ENCODE results near the gene FCN2.

The FCN2 gene

DNA sequence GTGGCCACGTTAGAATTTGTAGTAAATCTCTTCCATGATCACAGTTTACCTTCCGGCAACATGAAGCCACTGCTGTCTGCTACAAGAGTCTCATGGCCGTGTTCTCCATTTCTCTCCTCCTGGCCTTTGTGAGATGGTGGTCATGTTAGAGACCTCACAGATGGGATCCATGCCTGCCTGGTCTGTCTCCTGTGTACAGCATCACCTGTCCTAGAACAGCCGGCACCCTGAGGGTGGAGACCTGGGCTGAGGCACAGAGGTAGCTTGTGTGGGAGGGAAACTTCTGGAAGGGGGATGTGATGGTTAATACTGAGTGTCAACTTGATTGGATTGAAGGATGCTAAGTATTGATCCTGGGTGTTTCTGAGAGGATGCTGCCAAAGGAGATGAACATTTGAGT, 3.1 kb upstream of the FCN2 start:
- H3K9me3 ChIP-seq (ENCODE audit: insufficient read depth, low read depth, low read length): no peaks in the 10 kb centered on the region
- H2BK12ac ChIP-seq (ENCODE audit: low read length): no peak overlapping the region
- no peaks in the 10 kb centered on the region for H3K79me2 ChIP-seq (ENCODE audit: control insufficient read depth, insufficient read depth, low read length, poor library complexity)

GRCh38 chr9:134879664-134880483, 736 bp upstream of the FCN2 start:
- WGBS (ENCODE audit: extremely low coverage, insufficient coverage, insufficient read length): no CpG with 5 or more reads among the region's 13 CpGs
- Histone ChIP-seq H4K91ac (ENCODE audit: low read depth, low read length) (no peak overlapping the region), H3K9me3 (ENCODE audit: insufficient read depth, low read depth, low read length) (no peaks in the 10 kb centered on the region), H4K8ac (ENCODE audit: low read depth, low read length) (no peak overlapping the region), H3K27me3 (ENCODE audit: insufficient read depth, low read length) (no peaks in the 10 kb centered on the region), H3K4me3 (ENCODE audit: low read depth, low read length) (no peak overlapping the region), H3K18ac (ENCODE audit: low read length) (no peak overlapping the region), H3K79me2 (ENCODE audit: control insufficient read depth, insufficient read depth, low read length, poor library complexity) (no peaks in the 10 kb centered on the region), H3K79me1 (ENCODE audit: low read length) (no peaks in the 10 kb centered on the region), H3K14ac (ENCODE audit: low read length) (no peak overlapping the region), H2BK5ac (ENCODE audit: low read depth, low read length, poor library complexity) (no peak overlapping the region), H2AK5ac (ENCODE audit: low read length) (no peak overlapping the region), H3K4me1 (ENCODE audit: control insufficient read depth in 1 of 2, insufficient read depth in 2 of 2, low read length in 2 of 2) (no peaks in the 10 kb centered on the region), H3K36me3 (ENCODE audit: control insufficient read depth in 1 of 2, insufficient read depth in 2 of 2, low read length in 2 of 2) (no peaks in the 10 kb centered on the region), H3K23ac (ENCODE audit: low read length) (no peak overlapping the region), H3K27ac (ENCODE audit: low read depth, low read length) (no peak overlapping the region), H2BK120ac (ENCODE audit: insufficient read depth, low read length, poor library complexity) (no peak overlapping the region), H3K4me2 (ENCODE audit: low read length) (no peak overlapping the region), H3K4ac (ENCODE audit: low read depth, low read length) (no peak overlapping the region), H2AFZ (ENCODE audit: insufficient read depth, low read length, poor library complexity) (no peak overlapping the region), H4K12ac (ENCODE audit: low read depth, low read length) (no peak overlapping the region), H2BK12ac (ENCODE audit: low read length) (no peak overlapping the region), H3K9ac (ENCODE audit: low read length) (no peak overlapping the region)
- no peak for DNase-seq

More for the DNA sequence above, 3.1 kb upstream of the FCN2 start:
- no peak overlapping the region for H4K8ac ChIP-seq (ENCODE audit: low read depth, low read length)
- no peak overlapping the region for H2AK5ac ChIP-seq (ENCODE audit: low read length)
- no peak overlapping the region for H2BK120ac ChIP-seq (ENCODE audit: insufficient read depth, low read length, poor library complexity)
- no peak overlapping the region for H3K4me2 ChIP-seq (ENCODE audit: low read length)
- H3K27ac ChIP-seq (ENCODE audit: low read depth, low read length): no peak overlapping the region
- no peaks in the 10 kb centered on the region for H3K4me1 ChIP-seq (ENCODE audit: control insufficient read depth in 1 of 2, insufficient read depth in 2 of 2, low read length in 2 of 2)
- H4K91ac ChIP-seq (ENCODE audit: low read depth, low read length): no peak overlapping the region
- no peak overlapping the region for H3K4ac ChIP-seq (ENCODE audit: low read depth, low read length)
- H3K23ac ChIP-seq (ENCODE audit: low read length): no peak overlapping the region
- no peak overlapping the region for H2BK5ac ChIP-seq (ENCODE audit: low read depth, low read length, poor library complexity)
- H3K9ac ChIP-seq (ENCODE audit: low read length): no peak overlapping the region
- H3K14ac ChIP-seq (ENCODE audit: low read length): no peak overlapping the region
- H3K36me3 ChIP-seq (ENCODE audit: control insufficient read depth in 1 of 2, insufficient read depth in 2 of 2, low read length in 2 of 2): no peaks in the 10 kb centered on the region
- no peak overlapping the region for H4K12ac ChIP-seq (ENCODE audit: low read depth, low read length)
- H3K4me3 ChIP-seq (ENCODE audit: low read depth, low read length): no peak overlapping the region
- H3K18ac ChIP-seq (ENCODE audit: low read length): no peak overlapping the region
- WGBS (ENCODE audit: extremely low coverage, insufficient coverage, insufficient read length): no CpG with 5 or more reads among the region's 4 CpGs
- no peak overlapping the region for H2AFZ ChIP-seq (ENCODE audit: insufficient read depth, low read length, poor library complexity)
- H3K79me1 ChIP-seq (ENCODE audit: low read length): no peaks in the 10 kb centered on the region
- no peak for DNase-seq
- no peaks in the 10 kb centered on the region for H3K27me3 ChIP-seq (ENCODE audit: insufficient read depth, low read length)

- Histone ChIP-seq H3K36me3 (ENCODE audit: control insufficient read depth in 1 of 2, insufficient read depth in 2 of 2, low read length in 2 of 2) (no peaks in the 10 kb centered on the region), H3K27me3 (ENCODE audit: insufficient read depth, low read length) (no peaks in the 10 kb centered on the region), H3K18ac (ENCODE audit: low read length) (no peak overlapping the region), H3K14ac (ENCODE audit: low read length) (no peak overlapping the region), H3K27ac (ENCODE audit: low read depth, low read length) (no peak overlapping the region), H3K23ac (ENCODE audit: low read length) (no peak overlapping the region), H2BK12ac (ENCODE audit: low read length) (no peak overlapping the region), H4K8ac (ENCODE audit: low read depth, low read length) (no peak overlapping the region), H3K4me1 (ENCODE audit: control insufficient read depth in 1 of 2, insufficient read depth in 2 of 2, low read length in 2 of 2) (no peaks in the 10 kb centered on the region), H4K91ac (ENCODE audit: low read depth, low read length) (no peak overlapping the region), H3K9ac (ENCODE audit: low read length) (no peak overlapping the region), H3K79me2 (ENCODE audit: control insufficient read depth, insufficient read depth, low read length, poor library complexity) (no peaks in the 10 kb centered on the region), H3K4me3 (ENCODE audit: low read depth, low read length) (no peak overlapping the region), H2BK120ac (ENCODE audit: insufficient read depth, low read length, poor library complexity) (no peak overlapping the region), H2BK5ac (ENCODE audit: low read depth, low read length, poor library complexity) (no peak overlapping the region), H4K12ac (ENCODE audit: low read depth, low read length) (no peak overlapping the region), H3K4me2 (ENCODE audit: low read length) (no peak overlapping the region), H3K4ac (ENCODE audit: low read depth, low read length) (no peak overlapping the region), H3K79me1 (ENCODE audit: low read length) (no peaks in the 10 kb centered on the region), H2AK5ac (ENCODE audit: low read length) (no peak overlapping the region), H3K9me3 (ENCODE audit: insufficient read depth, low read depth, low read length) (no peaks in the 10 kb centered on the region), H2AFZ (ENCODE audit: insufficient read depth, low read length, poor library complexity) (no peak overlapping the region)
- WGBS (ENCODE audit: extremely low coverage, insufficient coverage, insufficient read length): no CpG with 5 or more reads among the region's 13 CpGs
- DNase-seq: no peak
These were observed 682 bp downstream of the FCN2 start for GRCh38 chr9:134881313-134881670.

DNA sequence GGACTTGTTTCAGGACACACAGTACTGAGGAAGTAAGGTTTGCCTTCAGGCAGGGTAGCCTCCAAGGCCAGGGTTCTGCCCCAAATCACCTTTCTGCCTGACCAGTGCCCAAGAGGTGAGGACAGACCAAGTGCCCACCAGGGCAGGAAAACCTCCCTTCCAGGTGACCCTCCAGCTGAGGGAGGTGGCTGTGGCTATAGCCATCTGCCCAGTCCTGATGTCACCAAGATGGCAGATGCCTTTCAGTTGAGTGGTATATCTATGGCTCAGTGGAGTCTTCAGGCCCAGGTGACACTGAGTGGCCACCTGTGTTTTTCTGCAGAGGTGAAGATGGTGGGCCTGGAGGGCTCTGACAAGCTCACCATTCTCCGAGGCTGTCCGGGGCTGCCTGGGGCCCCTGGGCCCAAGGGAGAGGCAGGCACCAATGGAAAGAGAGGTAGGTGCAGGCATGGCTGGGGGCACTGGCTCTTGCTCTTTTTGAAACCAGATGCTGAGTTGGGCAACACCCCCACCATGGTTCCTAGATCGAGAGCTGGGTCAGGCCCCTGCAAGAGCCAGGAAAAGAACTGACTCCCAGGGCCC, 1.7 kb downstream of the FCN2 start:
- Histone ChIP-seq H2BK120ac (ENCODE audit: insufficient read depth, low read length, poor library complexity) (no peak overlapping the region), H3K14ac (ENCODE audit: low read length) (no peak overlapping the region), H2AK5ac (ENCODE audit: low read length) (no peak overlapping the region), H3K4me2 (ENCODE audit: low read length) (no peak overlapping the region), H2BK5ac (ENCODE audit: low read depth, low read length, poor library complexity) (no peak overlapping the region), H3K4me3 (ENCODE audit: low read depth, low read length) (no peak overlapping the region), H4K8ac (ENCODE audit: low read depth, low read length) (no peak overlapping the region), H3K27me3 (ENCODE audit: insufficient read depth, low read length) (no peaks in the 10 kb centered on the region), H3K9ac (ENCODE audit: low read length) (no peak overlapping the region), H3K79me2 (ENCODE audit: control insufficient read depth, insufficient read depth, low read length, poor library complexity) (no peaks in the 10 kb centered on the region), H2BK12ac (ENCODE audit: low read length) (no peak overlapping the region), H4K91ac (ENCODE audit: low read depth, low read length) (no peak overlapping the region), H4K12ac (ENCODE audit: low read depth, low read length) (no peak overlapping the region), H3K4me1 (ENCODE audit: control insufficient read depth in 1 of 2, insufficient read depth in 2 of 2, low read length in 2 of 2) (no peaks in the 10 kb centered on the region), H2AFZ (ENCODE audit: insufficient read depth, low read length, poor library complexity) (no peak overlapping the region), H3K9me3 (ENCODE audit: insufficient read depth, low read depth, low read length) (no peaks in the 10 kb centered on the region), H3K18ac (ENCODE audit: low read length) (no peak overlapping the region), H3K79me1 (ENCODE audit: low read length) (no peaks in the 10 kb centered on the region), H3K23ac (ENCODE audit: low read length) (no peak overlapping the region), H3K4ac (ENCODE audit: low read depth, low read length) (no peak overlapping the region), H3K36me3 (ENCODE audit: control insufficient read depth in 1 of 2, insufficient read depth in 2 of 2, low read length in 2 of 2) (no peaks in the 10 kb centered on the region), H3K27ac (ENCODE audit: low read depth, low read length) (no peak overlapping the region)
- WGBS (ENCODE audit: extremely low coverage, insufficient coverage, insufficient read length): no CpG with 5 or more reads among the region's 3 CpGs
- DNase-seq: no peak
